SK-N-SH treated with all-trans-retinoic acid at 6 μM for 48 hours (cell line): ENCODE data around the gene MRPL51.

ENCODE experiments used
- ATAC-seq: fragments of 200-7000 bp; cut with Tn5 transposase; 3 replicates; pipeline ENCODE4 v1.9.1; 2020; ENCODE audit warnings: mild to moderate bottlenecking, moderate library complexity
- ARNTL ChIP-seq: fragments of 450-650 bp; formaldehyde crosslinking; IDR thresholded peaks from 2 replicates; pipeline ENCODE4 v1.5.0; 2020; ENCODE audit warnings: low read depth, mild to moderate bottlenecking, moderate library complexity, borderline replicate concordance
- BACH2 ChIP-seq: fragments of 250-450 bp; sonication (Bioruptor Pico); IDR thresholded peaks from 2 replicates; pipeline ENCODE4 v1.9.0; 2021; ENCODE audit warnings: mild to moderate bottlenecking, borderline replicate concordance
- CSDC2 ChIP-seq: fragments of 250-450 bp; sonication (Bioruptor Pico); IDR thresholded peaks from 2 replicates; pipeline ENCODE4 v1.5.0; 2020; ENCODE audit warnings: mild to moderate bottlenecking, moderate library complexity
- ESRRG ChIP-seq: fragments of 250-450 bp; sonication (Bioruptor Pico); IDR thresholded peaks from 2 replicates; pipeline ENCODE4 v1.6.1; 2021; ENCODE audit warnings: mild to moderate bottlenecking
- GLIS3 ChIP-seq: fragments of 250-450 bp; sonication (Bioruptor Pico); IDR thresholded peaks from 2 replicates; pipeline ENCODE4 v1.5.0; 2020; ENCODE audit warnings: mild to moderate bottlenecking, moderate library complexity
- ISL1 ChIP-seq: fragments of 250-450 bp; sonication (Bioruptor Pico); IDR thresholded peaks from 2 replicates; pipeline ENCODE4 v2.1.2; 2022; ENCODE audit warnings: mild to moderate bottlenecking, moderate library complexity
- OSR1 ChIP-seq: fragments of 250-450 bp; sonication (Bioruptor Pico); IDR thresholded peaks from 2 replicates; pipeline ENCODE4 v1.8.0; 2022; ENCODE audit warnings: moderate library complexity, mild to moderate bottlenecking, inconsistent platforms
- POU6F1 ChIP-seq: fragments of 250-450 bp; sonication (Bioruptor Pico); IDR thresholded peaks from 2 replicates; pipeline ENCODE4 v1.8.0; 2021; ENCODE audit warnings: low read depth, mild to moderate bottlenecking, moderate library complexity, borderline replicate concordance
- PPARA ChIP-seq: fragments of 250-450 bp; sonication (Bioruptor Pico); IDR thresholded peaks from 2 replicates; pipeline ENCODE4 v1.5.0; 2020; ENCODE audit warnings: mild to moderate bottlenecking, borderline replicate concordance
- RARB ChIP-seq: fragments of 250-450 bp; sonication (Bioruptor Pico); IDR thresholded peaks from 2 replicates; pipeline ENCODE4 v1.8.0; 2021; ENCODE audit warnings: mild to moderate bottlenecking, moderate library complexity
- SNAI2 ChIP-seq: fragments of 250-450 bp; sonication (Bioruptor Pico); IDR thresholded peaks from 2 replicates; pipeline ENCODE4 v1.5.0; 2020; ENCODE audit warnings: mild to moderate bottlenecking, moderate library complexity
- TCF4 ChIP-seq: fragments of 250-450 bp; sonication (Bioruptor Pico); IDR thresholded peaks from 2 replicates; pipeline ENCODE4 v1.8.0; 2021; ENCODE audit warnings: mild to moderate bottlenecking, moderate library complexity, borderline replicate concordance
- TOX ChIP-seq: fragments of 250-450 bp; sonication (Bioruptor Pico); IDR thresholded peaks from 2 replicates; pipeline ENCODE4 v1.8.0; 2021; ENCODE audit warnings: mild to moderate bottlenecking, moderate library complexity, borderline replicate concordance
- ZC3H10 ChIP-seq: fragments of 250-450 bp; sonication (Bioruptor Pico); IDR thresholded peaks from 2 replicates; pipeline ENCODE4 v1.5.1; 2021; ENCODE audit warnings: mild to moderate bottlenecking, moderate library complexity
- ZFP3 ChIP-seq: fragments of 250-450 bp; sonication (Bioruptor Pico); IDR thresholded peaks from 2 replicates; pipeline ENCODE4 v1.5.0; 2020; ENCODE audit warnings: mild to moderate bottlenecking, moderate library complexity
- ZFP30 ChIP-seq: fragments of 450-650 bp; formaldehyde crosslinking; IDR thresholded peaks from 2 replicates; pipeline ENCODE4 v1.5.0; 2022; ENCODE audit warnings: mild to moderate bottlenecking, moderate library complexity
- ZNF565 ChIP-seq: fragments of 450-650 bp; formaldehyde crosslinking; conservative IDR thresholded peaks from 2 replicates; pipeline ENCODE4 v1.5.0; 2020; ENCODE audit warnings: low read depth, mild to moderate bottlenecking, moderate library complexity
- ZNF70 ChIP-seq: fragments of 450-650 bp; formaldehyde crosslinking; IDR thresholded peaks from 2 replicates; pipeline ENCODE4 v1.5.0; 2020; ENCODE audit warnings: mild to moderate bottlenecking, moderate library complexity
- ZNF8 ChIP-seq: fragments of 450-650 bp; formaldehyde crosslinking; IDR thresholded peaks from 2 replicates; pipeline ENCODE4 v1.5.0; 2020; ENCODE audit warnings: mild to moderate bottlenecking, moderate library complexity
- TF ChIP-seq, protein P1 (sequence below): fragments of 250-450 bp; sonication (Bioruptor Pico); IDR thresholded peaks from 2 replicates; pipeline ENCODE4 v1.5.1; 2021; ENCODE audit warnings: mild to moderate bottlenecking, moderate library complexity
- TF ChIP-seq, protein P2 (sequence below): fragments of 250-450 bp; sonication (Bioruptor Pico); IDR thresholded peaks from 2 replicates; pipeline ENCODE4 v1.8.0; 2020; ENCODE audit warnings: mild to moderate bottlenecking, moderate library complexity, borderline replicate concordance
- TF ChIP-seq, protein P3 (sequence below): fragments of 250-450 bp; sonication (Bioruptor Pico); IDR thresholded peaks from 2 replicates; pipeline ENCODE4 v1.5.1; 2020; ENCODE audit warnings: low read depth, mild to moderate bottlenecking, moderate library complexity

Gene MRPL51

GRCh38 chr12:6541371-6542165 lies 48.5 kb upstream of the MRPL51 start:
- TF ChIP-seq ISL1 (CRISPR knock-in tag) (no peak), PPARA (CRISPR knock-in tag) (no peak), POU6F1 (CRISPR knock-in tag) (no peak), TOX (CRISPR knock-in tag) (no peak), ZNF8 (CRISPR knock-in tag) (no peak), ZNF70 (no peak)
- ATAC-seq = no peak

GRCh38 chr12:6540181-6540877 lies 47.3 kb upstream of the MRPL51 start:
- no peak for TF ChIP-seq RARB (CRISPR knock-in tag)
- TF ChIP-seq SNAI2 = no peak
- no peak for TF ChIP-seq PPARA (CRISPR knock-in tag)
- no peak for TF ChIP-seq GLIS3
- no peak for TF ChIP-seq ESRRG (CRISPR knock-in tag)
- TF ChIP-seq, protein P1, sequence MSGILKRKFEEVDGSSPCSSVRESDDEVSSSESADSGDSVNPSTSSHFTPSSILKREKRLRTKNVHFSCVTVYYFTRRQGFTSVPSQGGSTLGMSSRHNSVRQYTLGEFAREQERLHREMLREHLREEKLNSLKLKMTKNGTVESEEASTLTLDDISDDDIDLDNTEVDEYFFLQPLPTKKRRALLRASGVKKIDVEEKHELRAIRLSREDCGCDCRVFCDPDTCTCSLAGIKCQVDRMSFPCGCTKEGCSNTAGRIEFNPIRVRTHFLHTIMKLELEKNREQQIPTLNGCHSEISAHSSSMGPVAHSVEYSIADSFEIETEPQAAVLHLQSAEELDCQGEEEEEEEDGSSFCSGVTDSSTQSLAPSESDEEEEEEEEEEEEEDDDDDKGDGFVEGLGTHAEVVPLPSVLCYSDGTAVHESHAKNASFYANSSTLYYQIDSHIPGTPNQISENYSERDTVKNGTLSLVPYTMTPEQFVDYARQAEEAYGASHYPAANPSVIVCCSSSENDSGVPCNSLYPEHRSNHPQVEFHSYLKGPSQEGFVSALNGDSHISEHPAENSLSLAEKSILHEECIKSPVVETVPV (CRISPR knock-in tag) = no peak
- TF ChIP-seq POU6F1 (CRISPR knock-in tag) = no peak
- no peak for TF ChIP-seq TCF4
- TF ChIP-seq TOX (CRISPR knock-in tag) = no peak
- TF ChIP-seq ZFP30 = no peak
- TF ChIP-seq, protein P2, sequence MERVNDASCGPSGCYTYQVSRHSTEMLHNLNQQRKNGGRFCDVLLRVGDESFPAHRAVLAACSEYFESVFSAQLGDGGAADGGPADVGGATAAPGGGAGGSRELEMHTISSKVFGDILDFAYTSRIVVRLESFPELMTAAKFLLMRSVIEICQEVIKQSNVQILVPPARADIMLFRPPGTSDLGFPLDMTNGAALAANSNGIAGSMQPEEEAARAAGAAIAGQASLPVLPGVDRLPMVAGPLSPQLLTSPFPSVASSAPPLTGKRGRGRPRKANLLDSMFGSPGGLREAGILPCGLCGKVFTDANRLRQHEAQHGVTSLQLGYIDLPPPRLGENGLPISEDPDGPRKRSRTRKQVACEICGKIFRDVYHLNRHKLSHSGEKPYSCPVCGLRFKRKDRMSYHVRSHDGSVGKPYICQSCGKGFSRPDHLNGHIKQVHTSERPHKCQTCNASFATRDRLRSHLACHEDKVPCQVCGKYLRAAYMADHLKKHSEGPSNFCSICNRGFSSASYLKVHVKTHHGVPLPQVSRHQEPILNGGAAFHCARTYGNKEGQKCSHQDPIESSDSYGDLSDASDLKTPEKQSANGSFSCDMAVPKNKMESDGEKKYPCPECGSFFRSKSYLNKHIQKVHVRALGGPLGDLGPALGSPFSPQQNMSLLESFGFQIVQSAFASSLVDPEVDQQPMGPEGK (CRISPR knock-in tag) = no peak
- no peak for TF ChIP-seq ZNF565 (CRISPR knock-in tag)
- TF ChIP-seq, protein P3, sequence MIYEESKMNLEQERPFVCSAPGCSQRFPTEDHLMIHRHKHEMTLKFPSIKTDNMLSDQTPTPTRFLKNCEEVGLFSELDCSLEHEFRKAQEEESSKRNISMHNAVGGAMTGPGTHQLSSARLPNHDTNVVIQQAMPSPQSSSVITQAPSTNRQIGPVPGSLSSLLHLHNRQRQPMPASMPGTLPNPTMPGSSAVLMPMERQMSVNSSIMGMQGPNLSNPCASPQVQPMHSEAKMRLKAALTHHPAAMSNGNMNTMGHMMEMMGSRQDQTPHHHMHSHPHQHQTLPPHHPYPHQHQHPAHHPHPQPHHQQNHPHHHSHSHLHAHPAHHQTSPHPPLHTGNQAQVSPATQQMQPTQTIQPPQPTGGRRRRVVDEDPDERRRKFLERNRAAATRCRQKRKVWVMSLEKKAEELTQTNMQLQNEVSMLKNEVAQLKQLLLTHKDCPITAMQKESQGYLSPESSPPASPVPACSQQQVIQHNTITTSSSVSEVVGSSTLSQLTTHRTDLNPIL (CRISPR knock-in tag) = no peak
- TF ChIP-seq ZNF8 (CRISPR knock-in tag) = no peak
- TF ChIP-seq ZC3H10 (CRISPR knock-in tag) = no peak
- no peak for TF ChIP-seq OSR1 (CRISPR knock-in tag)

DNA sequence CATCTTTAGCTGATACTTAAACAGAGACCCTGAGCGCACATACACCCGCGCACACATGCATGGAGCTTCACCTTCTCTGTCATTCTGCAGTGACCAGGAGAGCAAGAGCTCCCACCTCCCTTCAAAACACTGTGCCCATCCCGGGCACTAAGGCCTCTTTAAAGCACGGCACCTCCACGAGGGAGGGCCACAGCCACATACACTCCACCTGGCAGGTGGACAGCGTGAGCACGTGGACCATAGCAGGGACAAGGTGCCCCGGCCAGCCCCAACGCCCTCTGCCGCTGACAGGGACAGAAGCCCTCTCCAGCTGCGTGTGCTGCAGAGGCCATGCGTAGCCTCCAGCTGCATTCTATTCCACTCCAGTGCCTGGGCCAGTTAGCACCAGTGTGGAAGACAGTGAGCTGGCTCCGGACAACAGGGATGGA lies 46.7 kb upstream of the MRPL51 start:
- peak; percentile 8 for ATAC-seq
- TF ChIP-seq OSR1 (CRISPR knock-in tag) (no peak), PPARA (CRISPR knock-in tag) (no peak), RARB (CRISPR knock-in tag) (no peak), ZFP3 (CRISPR knock-in tag) (no peak), BACH2 (no peak), ZC3H10 (CRISPR knock-in tag) (no peak), ARNTL (CRISPR knock-in tag) (no peak), ZNF70 (no peak), CSDC2 (CRISPR knock-in tag) (no peak), SNAI2 (no peak), POU6F1 (CRISPR knock-in tag) (no peak), ZNF8 (CRISPR knock-in tag) (no peak)

More at GRCh38 chr12:6540181-6540877, 47.3 kb upstream of the MRPL51 start:
- ATAC-seq = peak; percentile 6
